Measurements from ENCODE around the gene DENND1A. TPM values are rescaled to one million over a fixed set of nuclear protein-coding genes. Genes with fewer than 3 reads are reported as not detected.

Gene DENND1A
- total and polyA plus RNA-seq, 12 donors, result 7.3 to 36.7 (median 19.6) TPM

DNA sequence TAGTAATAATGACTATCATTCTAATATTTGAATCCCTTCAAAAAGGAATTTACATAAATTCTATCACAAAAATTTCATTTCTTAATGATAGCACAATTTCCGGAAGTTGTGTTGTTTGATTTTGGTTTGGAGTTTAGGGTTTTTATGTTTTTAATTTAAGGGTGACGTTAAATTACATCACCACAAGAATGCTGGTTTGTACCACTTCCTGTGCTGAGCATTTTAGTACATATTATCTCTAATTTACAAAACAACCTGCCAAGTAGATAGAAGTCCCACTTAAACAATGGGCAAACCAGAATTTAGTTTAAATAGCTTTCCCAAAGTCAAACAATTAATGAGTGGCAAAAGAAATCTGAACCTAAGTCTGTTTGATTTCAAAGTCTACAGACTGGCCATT lies 63.4 kb downstream of the DENND1A start:
- no peak for TF ChIP-seq POLR2A (IDR thresholded peaks at IDR 0.05)
- TF ChIP-seq, protein P1, sequence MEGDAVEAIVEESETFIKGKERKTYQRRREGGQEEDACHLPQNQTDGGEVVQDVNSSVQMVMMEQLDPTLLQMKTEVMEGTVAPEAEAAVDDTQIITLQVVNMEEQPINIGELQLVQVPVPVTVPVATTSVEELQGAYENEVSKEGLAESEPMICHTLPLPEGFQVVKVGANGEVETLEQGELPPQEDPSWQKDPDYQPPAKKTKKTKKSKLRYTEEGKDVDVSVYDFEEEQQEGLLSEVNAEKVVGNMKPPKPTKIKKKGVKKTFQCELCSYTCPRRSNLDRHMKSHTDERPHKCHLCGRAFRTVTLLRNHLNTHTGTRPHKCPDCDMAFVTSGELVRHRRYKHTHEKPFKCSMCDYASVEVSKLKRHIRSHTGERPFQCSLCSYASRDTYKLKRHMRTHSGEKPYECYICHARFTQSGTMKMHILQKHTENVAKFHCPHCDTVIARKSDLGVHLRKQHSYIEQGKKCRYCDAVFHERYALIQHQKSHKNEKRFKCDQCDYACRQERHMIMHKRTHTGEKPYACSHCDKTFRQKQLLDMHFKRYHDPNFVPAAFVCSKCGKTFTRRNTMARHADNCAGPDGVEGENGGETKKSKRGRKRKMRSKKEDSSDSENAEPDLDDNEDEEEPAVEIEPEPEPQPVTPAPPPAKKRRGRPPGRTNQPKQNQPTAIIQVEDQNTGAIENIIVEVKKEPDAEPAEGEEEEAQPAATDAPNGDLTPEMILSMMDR (IDR thresholded peaks at IDR 0.05), result no peak
- DNase-seq, result no peak
- WGBS, 4 donors, result 69 to 76% (median 73%) methylated on average over 2 of the region's 2 CpGs
- intact Hi-C loops (cut with DNase I), result no loop called here
- peaks cover 3 to 40% of the 10 kb centered on the region in 2 donors for H3K4me1 ChIP-seq (replicated peaks in 1 of 2)
- H3K27ac ChIP-seq, result peak overlapping the region in 2 of 5 donors; percentile 7 to 26
- no peaks in the 10 kb centered on the region for H3K27me3 ChIP-seq
- no peak overlapping the region for H3K4me3 ChIP-seq
- no peaks in the 10 kb centered on the region for H3K9me3 ChIP-seq (replicated peaks in 1 of 3)
- H3K36me3 ChIP-seq (replicated peaks in 1 of 2), result no peaks in the 10 kb centered on the region

DNA sequence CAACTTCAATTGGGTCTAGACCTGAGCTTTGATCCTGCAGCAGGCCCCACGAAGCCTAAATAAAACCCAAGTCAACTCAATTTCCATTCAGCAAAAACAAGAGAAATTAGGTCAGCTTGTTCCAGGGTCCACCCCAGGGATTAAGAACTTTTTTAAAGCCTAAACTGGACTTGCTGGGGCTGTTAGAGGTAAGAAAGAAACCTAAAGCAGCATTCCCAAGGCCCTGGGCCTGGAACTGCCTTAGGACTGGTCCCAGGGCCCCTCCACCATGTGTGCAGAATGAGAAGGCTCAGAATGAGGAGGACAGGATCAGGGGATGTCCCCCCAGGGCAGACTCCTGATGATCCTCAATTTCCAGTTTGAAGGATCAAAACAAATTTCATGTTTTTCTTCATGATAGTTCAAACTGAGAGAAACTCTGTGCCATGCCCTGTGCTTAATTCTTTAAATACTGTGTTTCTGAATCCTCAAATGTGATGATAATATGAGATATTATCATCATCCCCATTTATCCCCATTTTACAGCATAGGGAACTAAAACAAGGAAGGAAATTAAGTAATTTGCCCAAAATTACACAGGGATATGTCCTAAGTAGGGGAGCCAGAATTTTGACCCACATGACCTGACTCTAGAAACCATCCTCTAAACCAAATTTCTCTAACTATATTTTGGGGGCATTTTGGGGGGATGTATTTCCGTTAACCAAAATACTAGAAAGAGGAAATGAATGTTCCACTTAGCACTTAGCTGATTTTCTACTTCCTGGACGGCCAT lies 64.5 kb downstream of the DENND1A start:
- H3K4me3 ChIP-seq, result no peak overlapping the region
- intact Hi-C loops (cut with DNase I), result no loop called here
- H3K9me3 ChIP-seq (replicated peaks in 1 of 3), result no peaks in the 10 kb centered on the region
- TF ChIP-seq, protein P1 (IDR thresholded peaks at IDR 0.05), result no peak
- no peak for TF ChIP-seq POLR2A (IDR thresholded peaks at IDR 0.05)
- H3K27ac ChIP-seq, result peak overlapping the region in 1 of 5 donors; percentile 41
- H3K27me3 ChIP-seq, result no peaks in the 10 kb centered on the region
- DNase-seq, result no peak
- 76 to 83% (median 81%) methylated on average over 3 of the region's 3 CpGs for WGBS, 4 donors
- no peaks in the 10 kb centered on the region for H3K36me3 ChIP-seq (replicated peaks in 1 of 2)
- peaks cover 3 to 46% of the 10 kb centered on the region in 2 donors for H3K4me1 ChIP-seq (replicated peaks in 1 of 2)

DNA sequence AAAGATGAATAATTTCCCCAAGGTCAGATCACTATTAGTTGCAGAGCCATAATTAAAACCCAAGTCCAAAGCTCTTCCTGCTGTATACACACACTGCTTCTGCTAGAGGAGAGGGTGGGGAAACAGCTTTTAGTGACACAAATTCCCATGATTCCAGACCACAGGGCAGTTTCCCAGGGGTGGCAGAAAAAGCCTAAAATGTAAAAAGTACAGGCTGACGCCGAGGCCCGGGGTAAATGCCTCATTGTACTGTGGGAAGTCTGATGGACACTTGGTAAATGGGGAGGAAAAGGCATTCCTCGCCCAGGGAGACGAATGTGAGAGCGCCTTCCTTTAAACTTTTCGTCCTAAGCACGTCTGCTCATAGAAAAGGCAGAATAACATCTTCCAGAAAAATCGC lies 65.7 kb downstream of the DENND1A start:
- no peak overlapping the region for H3K4me3 ChIP-seq
- H3K9me3 ChIP-seq (replicated peaks in 1 of 3), result no peaks in the 10 kb centered on the region
- no peaks in the 10 kb centered on the region for H3K27me3 ChIP-seq
- H3K36me3 ChIP-seq (replicated peaks in 1 of 2), result no peaks in the 10 kb centered on the region
- TF ChIP-seq, protein P1 (IDR thresholded peaks at IDR 0.05), result no peak
- no peak for TF ChIP-seq POLR2A (IDR thresholded peaks at IDR 0.05)
- no peak for DNase-seq
- WGBS, 4 donors, result 85 to 96% (median 88%) methylated on average over 9 of the region's 9 CpGs
- H3K4me1 ChIP-seq (replicated peaks in 1 of 2), result peaks cover 3 to 46% of the 10 kb centered on the region in 2 donors
- intact Hi-C loops (cut with DNase I), result no loop called here
- H3K27ac ChIP-seq, result no peak overlapping the region

DNA sequence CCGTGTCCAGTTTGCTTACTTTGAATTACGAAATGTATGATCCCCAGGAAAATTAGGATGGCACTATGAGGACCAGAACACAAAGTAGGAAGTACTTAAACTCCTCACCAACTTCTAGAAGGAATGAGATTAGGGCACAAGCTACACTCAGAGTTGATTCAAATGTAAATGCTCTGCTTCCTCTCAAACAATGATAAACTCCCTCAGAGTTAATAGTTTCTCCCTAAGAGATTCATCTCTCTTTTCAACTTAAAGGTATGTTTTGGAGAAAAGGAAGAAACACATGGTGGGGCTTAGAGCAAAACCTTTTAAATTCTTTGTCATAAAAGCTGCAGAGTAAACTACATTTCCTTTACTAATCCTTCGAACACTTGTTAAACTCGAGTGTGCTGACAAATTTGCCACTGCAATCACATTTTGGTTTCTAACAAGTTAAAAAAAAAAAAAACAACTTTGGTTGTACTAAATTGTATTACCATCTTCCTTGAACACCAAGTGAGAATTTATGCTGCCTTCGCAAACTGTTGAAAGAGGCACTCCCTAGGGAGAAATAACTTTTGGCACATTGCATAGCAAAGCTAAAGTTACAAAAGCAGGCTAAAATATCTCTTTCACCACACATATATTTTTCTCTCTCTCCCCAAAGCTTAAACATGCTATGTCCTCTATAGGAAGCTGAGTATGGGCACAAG lies 66.6 kb downstream of the DENND1A start:
- intact Hi-C loops (cut with DNase I), result no loop called here
- Histone ChIP-seq H3K27me3 (no peaks in the 10 kb centered on the region), H3K4me1 (replicated peaks in 1 of 2) (peaks cover 3 to 40% of the 10 kb centered on the region in 2 donors), H3K36me3 (replicated peaks in 1 of 2) (no peaks in the 10 kb centered on the region), H3K27ac (no peak overlapping the region), H3K9me3 (replicated peaks in 1 of 3) (no peaks in the 10 kb centered on the region), H3K4me3 (no peak overlapping the region)
- TF ChIP-seq POLR2A (IDR thresholded peaks at IDR 0.05), result no peak
- DNase-seq, result no peak
- 72 to 83% (median 79%) methylated on average over 5 of the region's 5 CpGs for WGBS, 4 donors

Measured in adrenal gland (tissue), 12 donors.